Activated naive CD8-positive, alpha-beta T cell (primary cell): ENCODE measurements around the gene F2RL2.

Source experiments
- H3K27ac Mint-ChIP-seq: one replicate; pipeline ENCODE4 v1.8.0; 2021; ENCODE audit warnings: mixed read lengths
- H3K27me3 Mint-ChIP-seq: one replicate; pipeline ENCODE4 v1.8.0; 2021; ENCODE audit warnings: mixed read lengths
- H3K36me3 Mint-ChIP-seq: one replicate; pipeline ENCODE4 v1.8.0; 2021; ENCODE audit warnings: mixed read lengths
- H3K4me1 Mint-ChIP-seq: one replicate; pipeline ENCODE4 v1.8.0; 2021; ENCODE audit warnings: low read depth, mixed read lengths
- H3K4me3 Mint-ChIP-seq: one replicate; pipeline ENCODE4 v1.8.0; 2021; ENCODE audit warnings: mild to moderate bottlenecking, mixed read lengths
- H3K9me3 Mint-ChIP-seq: one replicate; pipeline ENCODE4 v1.8.0; 2021; ENCODE audit warnings: low read depth, mixed read lengths

Gene F2RL2

DNA sequence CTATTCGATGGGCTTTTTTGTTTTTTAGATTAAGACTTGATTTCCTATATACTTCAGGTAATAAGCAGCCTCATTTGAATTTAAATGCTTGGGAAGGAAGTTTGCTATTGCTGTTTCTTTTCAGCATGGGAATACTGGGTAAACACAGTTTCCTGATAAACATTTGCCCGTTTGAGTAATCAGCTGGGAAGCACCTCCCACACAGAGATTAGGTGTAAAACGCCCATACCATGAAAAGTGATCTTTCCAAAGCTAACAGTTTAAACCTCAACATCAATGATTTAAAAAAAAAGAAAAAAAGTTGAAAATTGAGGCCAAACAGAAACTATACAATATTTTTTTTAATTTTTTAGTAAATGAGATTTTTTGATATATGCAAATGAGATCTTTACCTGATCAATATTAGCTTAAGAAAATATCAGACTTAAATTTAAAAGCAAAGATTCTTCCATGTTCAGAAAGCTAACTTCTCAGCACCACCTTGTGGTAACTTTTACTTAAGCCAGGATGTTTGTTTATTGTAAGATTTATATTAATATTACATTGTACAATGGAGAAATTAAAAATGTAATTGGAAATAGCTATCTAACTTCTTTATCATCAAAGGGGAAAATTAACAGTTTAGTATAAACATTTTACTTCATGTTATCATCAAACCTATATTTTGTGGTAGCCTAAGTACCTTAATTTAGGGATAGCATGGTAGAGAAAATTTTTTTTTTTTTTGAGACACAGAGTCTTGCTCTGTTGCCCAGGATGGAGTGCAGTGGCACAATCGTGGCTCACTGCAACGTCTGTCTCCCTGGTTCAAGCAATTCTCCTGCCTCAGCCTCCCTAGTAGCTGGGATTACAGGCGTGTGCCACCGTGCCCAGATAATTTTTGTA is 39.8 kb downstream of the F2RL2 start:
- H3K27me3 Mint-ChIP-seq = no peaks in the 10 kb centered on the region

DNA sequence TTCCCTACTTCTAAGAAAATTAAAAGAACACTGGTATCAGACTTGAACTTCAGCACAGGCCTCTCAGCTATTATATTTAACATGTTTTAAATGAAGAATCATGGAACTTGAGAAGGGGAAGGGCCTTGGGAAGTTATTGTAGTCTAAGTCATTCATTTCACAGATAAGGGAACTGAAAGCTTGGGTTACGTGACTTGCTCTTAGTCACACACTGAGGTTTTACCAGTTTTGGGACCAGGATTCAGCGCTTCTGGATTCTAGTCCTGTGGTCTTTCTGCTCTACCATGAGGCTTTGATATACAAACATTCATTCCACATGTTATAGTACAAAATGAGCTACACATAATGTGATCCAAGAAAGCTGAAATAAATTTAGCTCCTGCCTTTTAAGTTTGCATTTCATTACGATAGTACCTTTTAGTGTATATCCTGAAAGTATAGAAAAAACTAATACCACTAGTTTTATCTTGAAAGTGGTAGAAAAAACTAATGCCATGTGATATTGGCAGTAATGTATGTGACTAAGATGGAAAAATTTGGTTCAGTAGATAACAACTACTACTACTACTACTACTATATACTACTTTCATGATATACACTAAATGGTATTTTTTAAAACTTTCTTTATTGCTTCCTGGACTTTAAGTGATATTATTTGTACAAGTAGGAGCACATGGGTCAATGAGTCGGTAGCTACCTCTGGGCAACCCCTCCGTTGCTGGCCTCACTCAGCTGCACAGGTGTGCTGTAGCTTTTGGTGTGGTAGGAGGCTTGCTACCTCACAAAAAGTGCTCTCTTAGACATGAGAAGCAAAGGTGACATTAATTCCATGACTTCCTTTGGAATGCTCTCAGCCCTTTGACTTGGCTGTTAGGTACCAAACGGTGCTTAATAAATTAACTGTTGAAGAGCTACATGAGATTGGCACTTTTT is 40.7 kb downstream of the F2RL2 start:
- Mint-ChIP-seq H3K27me3 (no peaks in the 10 kb centered on the region), H3K9me3 (no peaks in the 10 kb centered on the region), H3K27ac (peak overlapping the region; percentile 82), H3K4me1 (peaks cover 16% of the 10 kb centered on the region), H3K36me3 (peaks cover 3% of the 10 kb centered on the region), H3K4me3 (no peak overlapping the region)

More for the DNA sequence above, 39.8 kb downstream of the F2RL2 start:
- H3K9me3 Mint-ChIP-seq = no peaks in the 10 kb centered on the region
- peak overlapping the region; percentile 82 for H3K27ac Mint-ChIP-seq
- H3K4me1 Mint-ChIP-seq = peaks cover 14% of the 10 kb centered on the region
- peaks cover 3% of the 10 kb centered on the region for H3K36me3 Mint-ChIP-seq
- no peak overlapping the region for H3K4me3 Mint-ChIP-seq

DNA sequence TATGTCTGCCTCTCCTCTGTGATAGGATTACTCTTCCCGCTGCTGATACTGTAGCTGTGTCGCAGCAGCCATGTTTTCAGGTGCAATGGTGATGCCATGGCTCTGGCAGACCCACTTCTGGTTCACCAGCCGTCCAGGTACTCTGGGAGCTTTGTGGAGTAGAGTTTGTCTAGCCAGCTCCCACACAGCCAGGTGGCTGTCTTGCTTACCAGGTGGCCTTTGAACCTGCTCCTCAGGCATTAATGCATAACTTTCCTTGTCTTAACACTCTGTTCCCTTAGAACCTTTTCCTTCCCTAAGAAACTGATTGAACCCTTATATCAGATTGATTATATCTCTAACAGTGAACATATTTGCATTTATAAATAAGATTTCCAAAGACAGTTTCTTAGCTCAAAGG is 42.2 kb downstream of the F2RL2 start:
- peaks cover 3% of the 10 kb centered on the region for H3K36me3 Mint-ChIP-seq
- no peak overlapping the region for H3K27ac Mint-ChIP-seq
- H3K9me3 Mint-ChIP-seq = no peaks in the 10 kb centered on the region
- no peaks in the 10 kb centered on the region for H3K27me3 Mint-ChIP-seq
- no peak overlapping the region for H3K4me3 Mint-ChIP-seq
- H3K4me1 Mint-ChIP-seq = peaks cover 16% of the 10 kb centered on the region

DNA sequence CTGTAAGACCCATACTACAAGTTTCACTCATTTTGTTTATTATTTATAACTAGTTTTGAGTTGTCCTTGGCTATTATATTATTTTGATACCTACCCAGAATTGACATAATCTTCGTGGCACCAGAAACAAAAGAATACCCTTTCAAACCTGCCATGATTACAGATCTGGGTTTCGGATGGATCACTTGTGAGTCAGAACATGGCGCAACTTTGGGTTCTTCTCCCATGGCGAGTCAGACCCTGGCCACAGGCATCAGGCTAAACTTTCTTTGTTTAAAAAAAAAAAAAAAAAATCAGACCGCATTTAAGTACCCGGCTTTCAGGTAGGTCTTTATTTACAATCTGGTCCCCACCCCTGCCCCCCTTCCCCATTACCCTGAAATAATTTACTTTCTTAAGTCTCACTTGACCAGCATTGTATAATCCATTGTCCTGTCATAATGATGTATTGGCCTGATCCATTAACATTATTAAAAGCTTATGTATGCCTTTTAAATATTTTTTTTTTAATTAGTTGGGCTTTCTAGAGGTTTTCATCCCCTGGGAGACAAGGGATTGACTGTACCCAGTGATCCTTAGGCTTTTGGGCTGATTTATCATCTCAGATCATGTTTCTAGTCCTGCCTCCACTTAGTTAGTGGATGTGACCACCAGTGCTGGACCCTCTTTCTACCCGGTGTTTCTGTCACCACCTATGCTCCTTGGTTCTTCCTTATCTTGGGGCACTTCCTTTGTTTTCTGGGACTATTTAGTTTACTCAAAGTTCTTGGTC is 43.9 kb downstream of the F2RL2 start:
- H3K4me1 Mint-ChIP-seq = peaks cover 16% of the 10 kb centered on the region
- no peaks in the 10 kb centered on the region for H3K27me3 Mint-ChIP-seq

DNA sequence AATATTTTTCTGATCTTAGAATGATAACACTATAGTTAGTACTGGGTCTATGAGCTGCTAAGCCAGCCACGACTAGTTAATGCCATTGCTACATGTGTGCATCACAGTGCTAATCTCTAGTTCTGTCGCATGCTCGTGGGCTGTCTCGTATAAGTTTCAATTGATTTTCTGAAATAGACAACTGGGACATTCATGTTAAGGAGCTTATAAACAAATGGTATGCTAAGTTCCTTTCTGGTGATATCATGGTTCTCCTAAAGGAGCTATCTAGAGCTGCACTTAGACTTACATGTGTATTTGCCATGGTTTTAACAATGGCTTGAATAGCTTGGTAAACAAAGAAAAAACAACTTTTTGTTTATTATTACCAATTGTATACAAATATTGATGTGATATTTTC is 46.2 kb downstream of the F2RL2 start:
- Mint-ChIP-seq H3K9me3 (no peaks in the 10 kb centered on the region), H3K4me1 (peaks cover 9% of the 10 kb centered on the region), H3K27me3 (no peaks in the 10 kb centered on the region), H3K4me3 (no peak overlapping the region), H3K27ac (no peak overlapping the region), H3K36me3 (peaks cover 5% of the 10 kb centered on the region)

More for the DNA sequence above, 43.9 kb downstream of the F2RL2 start:
- H3K4me3 Mint-ChIP-seq = no peak overlapping the region
- no peak overlapping the region for H3K27ac Mint-ChIP-seq
- H3K36me3 Mint-ChIP-seq = peaks cover 3% of the 10 kb centered on the region
- H3K9me3 Mint-ChIP-seq = no peaks in the 10 kb centered on the region

DNA sequence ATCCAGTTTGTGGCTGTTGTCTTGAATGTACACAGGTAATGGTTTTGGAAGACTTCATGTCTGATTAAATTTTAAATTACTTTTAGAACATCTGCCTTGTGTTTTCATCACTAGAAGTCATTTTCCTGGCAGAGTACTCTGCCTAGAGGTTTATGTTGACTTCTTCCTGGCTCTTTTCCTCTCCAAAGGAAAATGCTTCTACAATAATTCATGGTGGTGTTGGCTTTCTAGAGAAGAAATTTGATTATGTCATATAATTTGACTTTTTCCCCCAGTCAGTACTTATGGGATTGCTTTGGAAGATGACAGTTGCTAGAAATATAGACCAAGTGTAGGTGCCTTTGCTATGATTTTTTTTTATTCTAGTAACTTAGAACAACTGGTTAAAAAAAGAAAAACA is 46.8 kb downstream of the F2RL2 start:
- Mint-ChIP-seq H3K27me3 (no peaks in the 10 kb centered on the region), H3K36me3 (peaks cover 8% of the 10 kb centered on the region), H3K27ac (no peak overlapping the region), H3K4me3 (no peak overlapping the region), H3K9me3 (no peaks in the 10 kb centered on the region), H3K4me1 (peaks cover 5% of the 10 kb centered on the region)

DNA sequence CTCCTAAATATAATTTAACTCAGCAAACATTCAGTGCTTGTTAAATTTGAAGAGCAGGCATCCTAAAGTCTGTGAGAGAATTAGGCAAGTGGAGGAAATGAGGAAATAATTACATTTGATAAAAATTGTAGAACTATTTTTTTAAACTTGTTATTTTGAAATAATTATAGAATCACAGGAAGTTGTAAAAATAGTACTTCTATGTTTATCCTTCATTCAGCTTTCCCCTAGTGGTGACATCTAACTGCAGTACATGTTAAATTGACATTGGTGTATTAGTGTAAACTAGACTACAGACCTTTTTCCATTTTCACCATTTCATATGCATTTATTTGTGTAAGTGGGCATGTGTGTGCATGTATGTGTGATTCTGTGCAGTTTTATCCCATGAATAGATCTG is 51.6 kb downstream of the F2RL2 start:
- no peak overlapping the region for H3K4me3 Mint-ChIP-seq
- no peaks in the 10 kb centered on the region for H3K27me3 Mint-ChIP-seq
- peaks cover 2% of the 10 kb centered on the region for H3K4me1 Mint-ChIP-seq
- no peak overlapping the region for H3K27ac Mint-ChIP-seq
- no peaks in the 10 kb centered on the region for H3K9me3 Mint-ChIP-seq
- H3K36me3 Mint-ChIP-seq = peaks cover 15% of the 10 kb centered on the region

DNA sequence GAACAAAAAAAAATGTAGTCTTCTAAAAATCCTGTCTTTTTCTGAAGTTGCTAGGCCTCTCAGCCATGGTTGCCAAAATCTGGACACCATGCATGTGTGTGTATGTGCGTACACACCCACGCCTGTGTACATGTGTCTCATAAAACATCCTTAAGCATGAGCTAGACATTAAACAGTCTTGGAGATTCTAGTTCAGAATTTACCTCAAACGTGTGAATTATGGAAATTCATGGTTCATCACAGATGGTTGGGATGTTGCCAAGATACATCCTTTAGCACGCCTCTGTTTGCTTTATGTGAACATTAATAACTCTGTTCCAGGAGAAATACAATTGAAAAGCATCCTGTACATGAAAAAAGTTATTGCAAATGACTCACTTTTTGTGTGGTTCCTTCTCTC is 53.0 kb downstream of the F2RL2 start:
- H3K9me3 Mint-ChIP-seq = no peaks in the 10 kb centered on the region
- peaks cover 2% of the 10 kb centered on the region for H3K4me1 Mint-ChIP-seq
- no peaks in the 10 kb centered on the region for H3K27me3 Mint-ChIP-seq
- peaks cover 22% of the 10 kb centered on the region for H3K36me3 Mint-ChIP-seq
- H3K4me3 Mint-ChIP-seq = no peak overlapping the region
- H3K27ac Mint-ChIP-seq = no peak overlapping the region
